ENCODE data around the gene INPP4A.

INPP4A gene

DNA sequence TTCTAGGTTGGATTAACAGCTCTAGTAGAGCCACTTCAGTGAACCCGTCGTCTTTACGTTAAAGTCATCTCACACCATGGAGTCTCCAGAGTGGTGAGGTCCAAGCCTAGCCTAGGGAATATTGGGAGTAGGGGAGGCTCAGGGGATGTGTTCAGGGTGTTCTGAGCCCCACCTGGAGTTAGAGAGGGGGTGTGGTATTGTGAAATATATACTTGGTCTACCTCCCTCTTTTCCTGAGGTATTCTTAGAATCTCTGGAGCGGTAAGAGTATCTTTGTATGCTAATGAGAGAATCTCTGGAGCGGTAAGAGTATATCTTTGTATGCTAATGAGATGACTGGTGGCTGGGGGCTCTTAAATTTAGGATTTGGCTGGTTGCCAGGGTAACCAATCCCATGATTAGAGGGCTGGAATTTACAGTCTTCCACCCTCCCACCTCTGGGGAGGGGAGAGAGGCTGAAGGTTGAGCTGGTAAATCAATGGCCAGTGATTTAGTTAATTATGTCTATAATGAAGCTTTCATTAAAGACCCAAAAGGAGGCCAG lies 69.5 kb downstream of the INPP4A start:
- TF ChIP-seq, protein P1, sequence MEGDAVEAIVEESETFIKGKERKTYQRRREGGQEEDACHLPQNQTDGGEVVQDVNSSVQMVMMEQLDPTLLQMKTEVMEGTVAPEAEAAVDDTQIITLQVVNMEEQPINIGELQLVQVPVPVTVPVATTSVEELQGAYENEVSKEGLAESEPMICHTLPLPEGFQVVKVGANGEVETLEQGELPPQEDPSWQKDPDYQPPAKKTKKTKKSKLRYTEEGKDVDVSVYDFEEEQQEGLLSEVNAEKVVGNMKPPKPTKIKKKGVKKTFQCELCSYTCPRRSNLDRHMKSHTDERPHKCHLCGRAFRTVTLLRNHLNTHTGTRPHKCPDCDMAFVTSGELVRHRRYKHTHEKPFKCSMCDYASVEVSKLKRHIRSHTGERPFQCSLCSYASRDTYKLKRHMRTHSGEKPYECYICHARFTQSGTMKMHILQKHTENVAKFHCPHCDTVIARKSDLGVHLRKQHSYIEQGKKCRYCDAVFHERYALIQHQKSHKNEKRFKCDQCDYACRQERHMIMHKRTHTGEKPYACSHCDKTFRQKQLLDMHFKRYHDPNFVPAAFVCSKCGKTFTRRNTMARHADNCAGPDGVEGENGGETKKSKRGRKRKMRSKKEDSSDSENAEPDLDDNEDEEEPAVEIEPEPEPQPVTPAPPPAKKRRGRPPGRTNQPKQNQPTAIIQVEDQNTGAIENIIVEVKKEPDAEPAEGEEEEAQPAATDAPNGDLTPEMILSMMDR (IDR thresholded peaks at IDR 0.05; ENCODE audit: low read depth, low read length) = no peak
- no peak for DNase-seq (ENCODE audit: extremely low read depth, low read depth)

DNA sequence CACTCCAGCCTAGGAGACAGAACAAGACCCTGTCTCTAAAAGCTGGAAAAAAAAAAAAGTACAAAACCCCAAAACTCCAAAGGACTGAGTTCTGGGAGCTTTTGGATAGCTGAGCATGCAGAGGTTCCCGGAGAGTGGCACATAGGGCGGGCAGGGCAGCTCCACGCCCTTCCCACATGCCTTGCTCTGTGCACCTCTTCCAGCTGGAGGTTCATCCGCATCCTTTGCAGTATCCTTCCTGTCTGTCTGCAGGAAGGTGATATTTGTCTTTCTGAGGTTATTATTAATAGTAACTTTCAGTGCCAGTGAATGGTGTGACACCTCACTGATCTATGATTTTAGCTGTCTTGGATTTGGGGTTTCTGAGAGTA lies 70.2 kb downstream of the INPP4A start:
- TF ChIP-seq, protein P1 (IDR thresholded peaks at IDR 0.05; ENCODE audit: low read depth, low read length) = no peak
- no peak for DNase-seq (ENCODE audit: extremely low read depth, low read depth)

DNA sequence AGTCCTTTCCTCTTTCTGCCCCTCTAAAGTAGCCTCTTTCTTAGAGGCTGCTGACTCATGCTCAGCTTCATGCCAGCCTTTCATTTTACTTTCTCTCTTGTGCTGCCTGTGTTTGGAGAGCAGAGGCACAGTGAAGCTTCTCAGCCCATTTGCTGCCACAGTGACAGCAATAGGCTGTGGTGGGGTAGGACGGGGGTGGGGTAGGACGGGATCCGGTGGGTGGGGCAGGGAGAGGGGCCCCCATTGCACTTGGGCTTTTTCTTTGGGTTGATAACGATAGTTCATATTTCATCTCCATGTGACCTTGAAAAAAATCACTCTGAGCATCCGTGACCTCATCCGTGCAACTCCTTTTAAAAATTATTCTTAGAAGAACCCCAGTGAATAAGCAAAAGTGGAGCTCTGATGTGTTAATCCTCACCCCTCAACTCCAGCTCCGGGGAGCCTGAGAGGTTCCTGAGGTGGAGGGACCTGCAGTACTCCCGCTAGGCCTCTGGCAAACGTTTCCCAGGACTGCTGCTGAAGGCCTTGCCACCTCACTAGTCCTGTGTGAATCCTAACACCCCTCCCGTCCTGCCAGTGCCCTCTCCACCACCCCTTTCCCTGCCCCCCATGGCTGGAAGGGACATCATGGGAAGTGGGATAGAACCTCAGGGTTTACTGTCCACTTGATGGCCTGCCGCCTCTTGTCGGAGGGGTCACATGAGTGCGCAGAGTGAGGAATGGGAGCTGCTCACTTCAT lies 70.8 kb downstream of the INPP4A start:
- TF ChIP-seq, protein P1 (IDR thresholded peaks at IDR 0.05; ENCODE audit: low read depth, low read length) = no peak
- no peak for DNase-seq (ENCODE audit: extremely low read depth, low read depth)

DNA sequence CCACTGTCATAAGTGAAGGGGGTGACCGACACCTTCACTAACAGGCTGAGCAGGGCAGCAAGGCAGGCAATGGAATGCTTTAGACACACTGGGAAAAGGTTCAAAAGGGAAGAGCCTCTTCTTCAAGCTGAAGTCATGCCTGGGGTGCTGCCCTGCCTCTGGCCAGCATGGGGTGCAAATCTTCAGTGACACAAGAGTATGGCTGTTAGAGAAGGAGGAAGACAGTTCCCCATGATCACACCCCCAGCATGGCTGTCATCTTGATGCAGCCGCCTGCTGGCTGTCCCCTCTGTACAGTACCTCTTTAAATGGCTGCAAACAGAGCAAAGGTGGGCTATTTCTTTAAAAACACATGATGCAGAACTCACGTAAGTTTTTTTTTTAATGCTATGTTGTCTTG lies 71.9 kb downstream of the INPP4A start:
- TF ChIP-seq, protein P1 (IDR thresholded peaks at IDR 0.05; ENCODE audit: low read depth, low read length) = no peak
- DNase-seq (ENCODE audit: extremely low read depth, low read depth) = no peak

DNA sequence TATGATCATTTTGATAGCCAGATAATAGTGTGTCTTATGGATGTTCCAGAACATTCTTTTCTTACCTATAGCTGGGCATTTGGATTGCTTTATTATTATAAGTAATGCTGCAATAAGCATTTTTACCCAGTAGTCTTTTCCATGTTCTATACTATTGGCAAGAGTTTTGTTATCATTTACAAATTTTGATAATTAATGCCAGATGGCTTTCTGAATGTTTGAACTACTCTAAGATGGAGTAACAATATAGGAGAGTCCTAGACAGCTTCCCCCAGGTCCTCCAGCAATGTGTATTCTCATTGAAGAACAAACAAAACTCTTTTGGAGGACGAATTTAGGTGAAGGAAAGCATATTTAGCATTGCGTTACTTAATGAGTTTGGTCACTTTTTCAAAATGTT lies 73.0 kb downstream of the INPP4A start:
- no peak for DNase-seq (ENCODE audit: extremely low read depth, low read depth)
- TF ChIP-seq, protein P1 (IDR thresholded peaks at IDR 0.05; ENCODE audit: low read depth, low read length) = no peak

DNA sequence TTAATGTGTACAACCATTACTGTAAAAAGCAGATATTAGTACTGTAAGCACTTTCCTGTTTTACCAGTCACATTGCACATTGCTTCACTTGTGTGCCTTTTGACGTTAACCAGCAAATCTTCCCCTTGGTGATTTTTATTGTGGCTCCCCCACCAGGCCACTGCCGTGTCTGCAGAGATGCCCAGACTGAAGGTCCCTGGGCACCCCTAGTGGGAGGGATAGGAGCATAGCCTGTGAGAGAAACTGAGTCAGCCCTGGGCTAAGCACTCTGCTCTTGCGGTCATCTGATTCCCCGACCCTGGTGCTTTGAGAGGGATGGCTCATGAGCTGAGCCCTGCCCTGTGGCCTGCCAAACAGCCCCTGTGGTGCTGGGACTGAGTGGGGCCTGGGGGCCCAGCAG lies 73.4 kb downstream of the INPP4A start:
- no peak for DNase-seq (ENCODE audit: extremely low read depth, low read depth)
- TF ChIP-seq, protein P1 (IDR thresholded peaks at IDR 0.05; ENCODE audit: low read depth, low read length) = no peak

DNA sequence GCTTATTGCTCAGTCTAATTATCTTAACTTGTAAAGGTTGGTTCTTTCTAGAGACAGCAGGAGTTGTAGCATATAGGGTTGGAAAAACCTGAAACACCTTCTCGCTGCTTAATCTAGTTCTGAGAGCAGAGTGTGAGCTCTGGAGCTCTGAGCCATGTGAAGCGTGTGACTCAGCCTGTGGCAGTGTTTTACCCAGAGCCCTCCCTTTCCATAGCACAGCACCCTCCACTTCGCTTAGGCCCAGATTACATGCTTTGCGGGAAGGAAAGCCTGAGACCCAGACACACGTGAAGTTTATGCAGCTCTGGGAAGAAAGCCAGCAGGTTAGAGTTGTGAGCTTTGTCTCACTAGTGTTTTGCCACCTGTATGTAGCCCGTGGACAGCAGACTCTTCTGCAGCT lies 74.5 kb downstream of the INPP4A start:
- DNase-seq (ENCODE audit: extremely low read depth, low read depth) = no peak
- TF ChIP-seq, protein P1 (IDR thresholded peaks at IDR 0.05; ENCODE audit: low read depth, low read length) = no peak

Data from AG09319 (cell line).